Tibial artery (tissue), 4 donors: ENCODE results near the gene VAV1.

Experiments used
- DNase-seq, 2 donors: peaks; one replicate each; pipeline ENCODE4 v3.0.0-alpha.2; 2019
- H3K27ac ChIP-seq, 2 donors: fragments of 200-600 bp; sonication (generic) in 1 of 2; 1 replicate in 1 of 2; 2 replicates in 1 of 2; pipeline ENCODE4 v1.5.1; 2018 to 2019; ENCODE audit warnings: mild to moderate bottlenecking in 1 of 2
- H3K27me3 ChIP-seq, 2 donors: fragments of 200-600 bp; sonication (generic) in 1 of 2; one replicate each; pipeline versions ENCODE4 v1.5.1 to v1.6.0; 2016 to 2019
- H3K36me3 ChIP-seq, 3 donors: fragments of 200-600 bp; sonication (generic) in 2 of 3; one replicate each; pipeline ENCODE4 v1.5.1; 2016 to 2019; ENCODE audit warnings: mild to moderate bottlenecking in 2 of 3
- H3K4me1 ChIP-seq, 4 donors: fragments of 200-600 bp; sonication (generic) in 2 of 4; 1 replicate in 3 of 4; 2 replicates in 1 of 4; pipeline ENCODE4 v1.5.1; 2016 to 2019
- H3K4me3 ChIP-seq, 2 donors: fragments of 200-600 bp; sonication (generic) in 1 of 2; 1 replicate in 1 of 2; 2 replicates in 1 of 2; pipeline ENCODE4 v1.5.1; 2018 to 2019; ENCODE audit warnings: mild to moderate bottlenecking in 2 of 2
- H3K9me3 ChIP-seq, 3 donors: fragments of 200-600 bp; sonication (generic) in 1 of 3; one replicate each; pipeline ENCODE4 v1.5.1; 2016 to 2019
- intact Hi-C: fragments of 100-400 bp; cut with DNase I; formaldehyde crosslinking; loops from one replicate; pipeline ENCODE4 v1.15.0; 2023; ENCODE audit warnings: low total_unique reads
- TF ChIP-seq, protein P1 (sequence below), 2 experiments: fragments of 200-600 bp in 1 of 2; fragments of 450-650 bp in 1 of 2; IDR thresholded peaks; one replicate each; pipeline ENCODE4 v1.5.1; 2017 to 2019; ENCODE audit warnings: antibody characterized with exemption in 2 of 2, mild to moderate bottlenecking in 1 of 2, moderate library complexity in 1 of 2

The VAV1 gene

DNA sequence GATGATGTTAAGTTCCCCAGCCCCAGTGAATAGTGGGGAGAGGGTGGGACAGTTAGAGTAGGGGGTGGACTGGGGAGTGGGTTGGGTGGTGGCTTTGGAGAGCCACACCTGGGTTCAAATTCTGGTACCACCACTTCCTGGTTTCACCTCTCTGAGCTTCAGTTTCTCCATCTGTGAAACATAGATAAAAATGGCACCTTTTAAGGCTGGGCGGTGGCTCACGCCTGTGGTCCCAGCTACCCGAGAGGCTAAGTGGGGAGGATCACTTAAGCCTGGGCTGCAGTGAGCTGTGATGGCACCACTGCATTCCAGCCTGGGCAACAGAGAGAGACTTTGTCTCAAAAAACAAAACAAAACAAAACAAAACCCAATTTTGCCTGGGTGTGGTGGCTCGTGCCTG is 5.9 kb downstream of the VAV1 start:
- Histone ChIP-seq H3K27me3 (peaks cover 0 to 3% of the 10 kb centered on the region in 2 donors), H3K4me3 (no peak overlapping the region), H3K4me1 (no peaks in the 10 kb centered on the region), H3K27ac (no peak overlapping the region), H3K9me3 (no peaks in the 10 kb centered on the region), H3K36me3 (no peaks in the 10 kb centered on the region)
- TF ChIP-seq, protein P1, sequence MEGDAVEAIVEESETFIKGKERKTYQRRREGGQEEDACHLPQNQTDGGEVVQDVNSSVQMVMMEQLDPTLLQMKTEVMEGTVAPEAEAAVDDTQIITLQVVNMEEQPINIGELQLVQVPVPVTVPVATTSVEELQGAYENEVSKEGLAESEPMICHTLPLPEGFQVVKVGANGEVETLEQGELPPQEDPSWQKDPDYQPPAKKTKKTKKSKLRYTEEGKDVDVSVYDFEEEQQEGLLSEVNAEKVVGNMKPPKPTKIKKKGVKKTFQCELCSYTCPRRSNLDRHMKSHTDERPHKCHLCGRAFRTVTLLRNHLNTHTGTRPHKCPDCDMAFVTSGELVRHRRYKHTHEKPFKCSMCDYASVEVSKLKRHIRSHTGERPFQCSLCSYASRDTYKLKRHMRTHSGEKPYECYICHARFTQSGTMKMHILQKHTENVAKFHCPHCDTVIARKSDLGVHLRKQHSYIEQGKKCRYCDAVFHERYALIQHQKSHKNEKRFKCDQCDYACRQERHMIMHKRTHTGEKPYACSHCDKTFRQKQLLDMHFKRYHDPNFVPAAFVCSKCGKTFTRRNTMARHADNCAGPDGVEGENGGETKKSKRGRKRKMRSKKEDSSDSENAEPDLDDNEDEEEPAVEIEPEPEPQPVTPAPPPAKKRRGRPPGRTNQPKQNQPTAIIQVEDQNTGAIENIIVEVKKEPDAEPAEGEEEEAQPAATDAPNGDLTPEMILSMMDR (IDR thresholded peaks at IDR 0.05), result no peak
- DNase-seq, result no peak
- intact Hi-C loops, result no loop called here

DNA sequence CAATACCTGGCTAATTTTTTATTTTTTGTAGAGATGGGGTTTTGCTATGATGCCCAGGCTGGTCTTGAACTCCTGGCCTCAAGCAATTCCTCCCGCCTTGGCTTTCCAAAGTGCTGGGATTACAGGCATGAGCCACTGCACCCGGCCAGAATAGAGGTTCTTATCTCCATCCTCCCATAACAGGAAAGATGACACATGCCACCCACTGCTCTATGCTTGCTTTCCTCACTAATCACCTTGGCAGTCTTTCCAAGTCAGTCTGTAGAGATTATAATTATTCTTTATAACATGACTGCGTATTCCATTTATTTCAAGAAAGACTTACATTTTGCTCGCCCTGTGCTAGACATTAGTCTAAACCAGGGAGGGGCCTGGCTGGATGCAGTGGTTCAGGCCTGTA is 6.7 kb downstream of the VAV1 start:
- Histone ChIP-seq H3K4me3 (no peak overlapping the region), H3K9me3 (no peaks in the 10 kb centered on the region), H3K27ac (no peak overlapping the region), H3K36me3 (no peaks in the 10 kb centered on the region), H3K27me3 (peaks cover 0 to 3% of the 10 kb centered on the region in 2 donors), H3K4me1 (no peaks in the 10 kb centered on the region)
- DNase-seq, result no peak
- TF ChIP-seq, protein P1 (IDR thresholded peaks at IDR 0.05), result no peak
- intact Hi-C loops, result no loop called here

DNA sequence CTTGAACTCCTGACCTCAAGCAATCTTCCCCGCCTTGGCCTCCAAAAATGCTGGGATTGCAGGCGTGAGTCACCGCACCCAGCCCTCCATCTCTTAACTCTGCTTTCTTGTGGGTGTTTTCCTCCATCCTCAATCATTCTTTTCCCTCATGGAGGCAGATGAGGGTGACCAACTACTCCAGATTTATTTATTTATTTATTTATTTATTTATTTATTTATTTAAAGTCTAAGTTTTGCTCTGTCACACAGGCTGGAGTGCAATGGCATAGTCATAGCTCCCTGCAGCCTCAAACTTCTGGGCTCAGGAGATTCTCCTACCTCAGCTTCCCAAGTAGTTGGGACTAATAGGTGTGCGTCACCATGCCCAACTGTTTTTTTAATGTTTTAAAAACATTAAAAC is 14.9 kb downstream of the VAV1 start:
- no peak for DNase-seq
- TF ChIP-seq, protein P1 (IDR thresholded peaks at IDR 0.05), result no peak
- Histone ChIP-seq H3K4me3 (no peak overlapping the region), H3K36me3 (no peaks in the 10 kb centered on the region), H3K27ac (no peak overlapping the region), H3K27me3 (peaks cover 0 to 6% of the 10 kb centered on the region in 2 donors), H3K9me3 (no peaks in the 10 kb centered on the region), H3K4me1 (no peaks in the 10 kb centered on the region)
- intact Hi-C loops, result no loop called here

DNA sequence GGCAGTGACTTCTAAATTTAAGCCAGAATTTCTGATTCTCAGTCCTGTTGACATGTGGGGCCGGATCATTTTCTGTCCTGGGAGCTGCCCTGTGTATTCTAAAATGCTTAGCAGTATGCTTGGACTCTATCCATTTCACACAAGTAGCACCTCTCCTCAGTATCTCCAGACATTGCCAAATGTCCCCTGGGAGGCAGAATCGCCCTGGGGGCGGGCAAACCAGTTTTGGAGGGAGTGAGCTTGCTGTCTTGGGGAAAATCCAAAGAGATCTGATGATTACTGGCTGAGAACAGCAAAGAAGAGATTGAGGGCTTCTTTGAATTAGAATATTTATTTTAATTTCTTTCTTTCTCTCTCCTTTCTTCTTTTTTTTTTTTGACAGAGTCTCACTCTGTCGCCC is 16.4 kb downstream of the VAV1 start:
- Histone ChIP-seq H3K36me3 (no peaks in the 10 kb centered on the region), H3K27ac (no peak overlapping the region), H3K4me1 (no peaks in the 10 kb centered on the region), H3K27me3 (peaks cover 0 to 6% of the 10 kb centered on the region in 2 donors), H3K4me3 (no peak overlapping the region), H3K9me3 (no peaks in the 10 kb centered on the region)
- DNase-seq, result no peak
- intact Hi-C loops, result no loop called here
- TF ChIP-seq, protein P1 (IDR thresholded peaks at IDR 0.05), result no peak

DNA sequence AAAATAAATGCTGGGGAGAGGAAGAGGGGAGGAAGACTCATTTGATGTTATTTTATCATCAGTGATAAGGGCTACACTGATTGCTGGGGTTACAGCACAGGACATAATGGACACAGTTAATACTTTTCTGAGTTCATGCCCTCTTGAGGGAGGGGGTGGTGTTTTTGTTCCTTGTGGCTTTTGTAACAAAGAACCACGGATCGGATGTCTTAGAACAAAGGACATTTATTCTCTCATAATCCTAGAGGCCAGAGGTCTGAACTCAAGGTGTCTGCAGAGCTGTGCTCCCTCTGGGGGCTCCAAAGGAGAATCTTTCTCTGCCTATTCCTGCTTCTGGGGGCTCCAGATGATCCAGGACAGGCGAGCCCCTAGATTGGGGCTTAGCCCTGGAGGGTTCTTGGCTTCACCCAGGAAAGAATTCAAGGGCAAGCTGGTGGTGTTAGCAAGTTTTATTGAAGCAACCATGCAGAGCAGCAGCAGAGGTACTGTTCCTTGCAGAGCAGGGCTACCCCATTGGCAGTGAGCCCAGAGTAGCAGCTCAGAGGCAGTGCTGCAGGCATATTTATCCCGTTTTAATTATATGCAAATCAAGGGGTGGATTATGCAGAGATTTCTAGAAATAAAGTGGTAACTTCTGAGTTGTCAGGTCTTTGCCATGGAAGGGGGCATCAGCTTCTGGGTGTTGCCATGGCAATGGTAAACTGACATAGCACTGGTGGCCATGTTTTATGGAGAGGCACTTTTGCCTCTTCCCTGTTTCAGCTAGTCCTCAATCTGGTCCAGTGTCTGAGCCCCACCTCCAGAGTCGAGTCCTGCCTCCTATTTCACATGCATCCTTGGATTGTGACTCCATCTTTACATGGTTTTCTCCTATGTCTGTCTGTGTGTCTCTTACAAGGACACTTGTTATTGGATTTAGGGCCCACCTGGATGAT is 18.0 kb downstream of the VAV1 start:
- H3K9me3 ChIP-seq, result peaks cover 0 to 5% (median 0%) of the 10 kb centered on the region in 3 donors
- H3K27me3 ChIP-seq, result peaks cover 0 to 6% of the 10 kb centered on the region in 2 donors
- TF ChIP-seq, protein P1 (IDR thresholded peaks at IDR 0.05), result no peak

More for the DNA sequence above, 18.0 kb downstream of the VAV1 start:
- Histone ChIP-seq H3K4me3 (no peak overlapping the region), H3K4me1 (no peaks in the 10 kb centered on the region), H3K36me3 (no peaks in the 10 kb centered on the region), H3K27ac (no peak overlapping the region)
- intact Hi-C loops, result no loop called here
- DNase-seq, result no peak
